HCT116 (cell line): ENCODE results near the gene SP100. TPM values are rescaled to one million over a fixed set of nuclear protein-coding genes. Genes with fewer than 3 reads are reported as not detected.

ENCODE experiments used
- ATAC-seq: fragments of 200-7000 bp; cut with Tn5 transposase; 2 replicates; pipeline ENCODE4 v1.9.1; 2020; ENCODE audit warnings: mild to moderate bottlenecking, moderate library complexity
- BruUV-seq: library from RNA; stranded (reverse); fragments of 400-500 nt; replicated peaks from 2 replicates; lab custom pipeline; 2021; lab: Mats Ljungman, UMichigan
- CTCF ChIA-PET: fragments of 300-600 bp; sonication (Branson Sonifier 250); formaldehyde crosslinking; loops from one replicate; lab custom pipeline; 2021; ENCODE audit warnings: antibody characterized with exemption; lab: Charles Lee
- POLR2A ChIA-PET: fragments of 300-600, 350-600 bp; sonication (Branson Sonifier 250); formaldehyde crosslinking; loops from one replicate; lab custom pipeline; 2021; ENCODE audit warnings: antibody characterized with exemption; lab: Charles Lee
- RAD21 ChIA-PET, 2 experiments: fragments of 300-600 bp; sonication (Branson Sonifier 250); formaldehyde crosslinking; loops; one replicate each; lab custom pipeline; 2023; ENCODE audit warnings: low total read pairs in 2 of 2; ENCODE audit not compliant: uncharacterized antibody in 2 of 2, unreplicated experiment in 2 of 2, low non-redundant PET in 1 of 2; lab: Charles Lee
- DNase-seq: peaks from one replicate; pipeline ENCODE4 v3.0.0-alpha.2; 2010; ENCODE audit warnings: low read depth, low spot score
- H2AFZ ChIP-seq: fragments of 200-600 bp; shearing (Covaris generic), sonication (generic); 2 replicates; pipeline ENCODE4 v1.6.1; 2017; ENCODE audit warnings: low read depth, mixed run types, mixed read lengths, antibody characterized with exemption, low read length; ENCODE audit not compliant: poor library complexity, severe bottlenecking
- H3K27ac ChIP-seq: 2 replicates; pipeline ENCODE4 v1.5.1; 2012; ENCODE audit warnings: low read depth, low read length
- H3K27me3 ChIP-seq: fragments of 200-600 bp; sonication (generic); 2 replicates; pipeline ENCODE4 v1.6.1; 2016; ENCODE audit warnings: mixed run types, low read length, mixed read lengths; ENCODE audit not compliant: insufficient read depth
- H3K36me3 ChIP-seq, 2 experiments: fragments of 200-500 bp in 1 of 2; fragments of 200-600 bp in 1 of 2; sonication (Bioruptor generic) in 1 of 2; sonication (generic) in 1 of 2; 2 replicates each; pipeline versions ENCODE4 v1.5.1 to v1.6.1; 2014 to 2016; ENCODE audit warnings: low read length in 2 of 2, inconsistent platforms in 1 of 2, mixed read lengths in 1 of 2, mixed run types in 1 of 2; ENCODE audit not compliant: insufficient read depth in 2 of 2, control insufficient read depth in 1 of 2
- H3K4me1 ChIP-seq, 2 experiments: fragments of 200-600 bp in 1 of 2; sonication (generic) in 1 of 2; 2 replicates each; pipeline versions ENCODE4 v1.5.1 to v1.6.1; 2012 to 2017; ENCODE audit warnings: low read length in 2 of 2, inconsistent platforms in 1 of 2, mild to moderate bottlenecking in 1 of 2, mixed read lengths in 1 of 2, mixed run types in 1 of 2, moderate library complexity in 1 of 2; ENCODE audit not compliant: insufficient read depth in 2 of 2, control insufficient read depth in 1 of 2
- H3K4me2 ChIP-seq: fragments of 200-600 bp; sonication (generic); 2 replicates; pipeline ENCODE4 v1.6.1; 2017; ENCODE audit warnings: mixed run types, low read length, mixed read lengths
- H3K4me3 ChIP-seq, 2 experiments: fragments of 200-600 bp in 1 of 2; sonication (generic) in 1 of 2; replicated peaks in 1 of 2; 2 replicates each; pipeline ENCODE4 v1.5.1; 2011 to 2016; ENCODE audit warnings: low read length in 2 of 2, control low read depth in 1 of 2, low read depth in 1 of 2, mild to moderate bottlenecking in 1 of 2, mixed read lengths in 1 of 2, mixed run types in 1 of 2
- H3K79me2 ChIP-seq: fragments of 200-600 bp; sonication (generic); 2 replicates; pipeline ENCODE4 v1.6.1; 2017; ENCODE audit warnings: mild to moderate bottlenecking, mixed run types, low read length, moderate library complexity, mixed read lengths; ENCODE audit not compliant: insufficient read depth
- H3K9ac ChIP-seq: fragments of 200-600 bp; sonication (generic); 2 replicates; pipeline ENCODE4 v1.6.1; 2016; ENCODE audit warnings: low read length, mixed read lengths
- H3K9me2 ChIP-seq: fragments of 200-600 bp; sonication (generic), shearing (Covaris generic); 2 replicates; pipeline ENCODE4 v1.6.1; 2017; ENCODE audit warnings: mixed run types, mild to moderate bottlenecking, moderate library complexity; ENCODE audit not compliant: insufficient read depth
- H3K9me3 ChIP-seq, 2 experiments: fragments of 200-500 bp in 1 of 2; fragments of 200-600 bp in 1 of 2; sonication (Bioruptor generic) in 1 of 2; sonication (generic) in 1 of 2; 2 replicates each; pipeline ENCODE4 v1.6.1; 2014 to 2017; ENCODE audit warnings: low read length in 2 of 2, mixed read lengths in 2 of 2, inconsistent platforms in 1 of 2, low read depth in 1 of 2, mild to moderate bottlenecking in 1 of 2, mixed run types in 1 of 2, moderate library complexity in 1 of 2; ENCODE audit not compliant: control insufficient read depth in 1 of 2, insufficient read depth in 1 of 2
- H4K20me1 ChIP-seq: fragments of 200-600 bp; sonication (generic), shearing (Covaris generic); 2 replicates; pipeline ENCODE4 v1.6.1; 2017; ENCODE audit warnings: mixed run types, mild to moderate bottlenecking, moderate library complexity; ENCODE audit not compliant: insufficient read depth
- CBX3 ChIP-seq: IDR thresholded peaks from 2 replicates; pipeline ENCODE4 v1.6.1; 2012; ENCODE audit warnings: low read depth
- JUND ChIP-seq: IDR thresholded peaks from 2 replicates; pipeline ENCODE4 v1.6.1; 2012
- SP1 ChIP-seq: IDR thresholded peaks from 2 replicates; pipeline ENCODE4 v1.6.1; 2012; ENCODE audit warnings: low read depth
- intact Hi-C: fragments of 100-400 bp; cut with micrococcal nuclease; formaldehyde crosslinking; loops from 2 replicates; pipeline ENCODE4 v1.10.0; 2022
- total RNA-seq: library from RNA; stranded (reverse); gene quantifications from one replicate; pipeline ENCODE4 v1.2.1, GENCODE V29; 2021; ENCODE audit not compliant: unreplicated experiment
- TF ChIP-seq, protein P1 (sequence below), 3 experiments: fragments of 200-600 bp in 1 of 3; sonication (generic) in 1 of 3; IDR thresholded peaks in 2 of 3; conservative IDR thresholded peaks in 1 of 3; 2 replicates each; pipeline ENCODE4 v1.5.1; 2012 to 2017; ENCODE audit warnings: low read depth in 2 of 3, low read length in 2 of 3, antibody characterized with exemption in 1 of 3, borderline replicate concordance in 1 of 3, control low read depth in 1 of 3, mild to moderate bottlenecking in 1 of 3, mixed read lengths in 1 of 3, mixed run types in 1 of 3, moderate library complexity in 1 of 3; ENCODE audit not compliant: insufficient read depth in 1 of 3
- TF ChIP-seq, protein P2 (sequence below): IDR thresholded peaks from 2 replicates; pipeline ENCODE4 v1.6.1; 2011; ENCODE audit warnings: mild to moderate bottlenecking, low read length, moderate library complexity; ENCODE audit not compliant: insufficient replicate concordance; ENCODE audit errors: extremely low read depth
- TF ChIP-seq, protein P3 (sequence below): IDR thresholded peaks from 2 replicates; pipeline ENCODE4 v1.6.1; 2012

Gene SP100
- total RNA-seq, 1 experiment from 2014 or later = 48.1 TPM

DNA sequence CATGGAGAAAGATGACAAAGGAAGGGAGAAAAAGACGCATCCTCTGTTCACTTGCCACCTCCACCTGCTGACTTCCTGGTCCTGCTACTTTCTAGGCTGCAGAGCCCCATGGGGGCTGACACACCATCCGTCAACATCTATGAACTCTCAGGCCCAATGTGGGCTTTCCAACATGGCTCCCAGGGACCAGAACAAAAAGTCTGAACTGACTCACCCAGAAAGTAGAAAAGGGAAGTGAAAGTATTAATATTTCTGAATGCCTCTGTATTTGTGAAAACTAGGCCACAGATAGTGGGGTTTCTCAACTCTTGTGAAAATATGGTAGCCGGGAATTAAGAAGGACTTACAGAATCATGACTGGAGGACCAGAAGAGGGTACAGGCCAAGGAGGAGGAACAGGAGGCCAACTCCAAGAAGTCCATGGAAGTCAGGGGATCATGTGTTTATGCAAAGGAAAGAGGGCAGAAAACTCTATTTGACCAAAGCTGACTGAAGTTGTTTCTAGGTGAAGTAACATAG lies 173.6 kb downstream of the SP100 start:
- Histone ChIP-seq H3K9me2 (no peaks in the 10 kb centered on the region; the same call in 1 of the 2 replicates), H3K79me2 (no peaks in the 10 kb centered on the region), H3K4me1 (no peaks in the 10 kb centered on the region), H3K4me2 (no peak overlapping the region), H3K9ac (no peak overlapping the region), H3K27ac (no peak overlapping the region), H3K27me3 (no peaks in the 10 kb centered on the region), H4K20me1 (no peaks in the 10 kb centered on the region), H3K36me3 (no peaks in the 10 kb centered on the region), H3K4me3 (no peak overlapping the region), H3K9me3 (no peaks in the 10 kb centered on the region), H2AFZ (no peak overlapping the region)
- CTCF ChIA-PET = no interaction called here
- RAD21 ChIA-PET = interaction anchor here in 1 of 2 experiments (0.7 kb wide), 1 partner anchor 181 kb away, joined by 3 read pairs; no protein-coding TSS in a partner anchor
- no TSS peak for BruUV-seq
- intact Hi-C loops = no loop called here
- DNase-seq (no peak), ATAC-seq (no peak)
- TF ChIP-seq, protein P1, sequence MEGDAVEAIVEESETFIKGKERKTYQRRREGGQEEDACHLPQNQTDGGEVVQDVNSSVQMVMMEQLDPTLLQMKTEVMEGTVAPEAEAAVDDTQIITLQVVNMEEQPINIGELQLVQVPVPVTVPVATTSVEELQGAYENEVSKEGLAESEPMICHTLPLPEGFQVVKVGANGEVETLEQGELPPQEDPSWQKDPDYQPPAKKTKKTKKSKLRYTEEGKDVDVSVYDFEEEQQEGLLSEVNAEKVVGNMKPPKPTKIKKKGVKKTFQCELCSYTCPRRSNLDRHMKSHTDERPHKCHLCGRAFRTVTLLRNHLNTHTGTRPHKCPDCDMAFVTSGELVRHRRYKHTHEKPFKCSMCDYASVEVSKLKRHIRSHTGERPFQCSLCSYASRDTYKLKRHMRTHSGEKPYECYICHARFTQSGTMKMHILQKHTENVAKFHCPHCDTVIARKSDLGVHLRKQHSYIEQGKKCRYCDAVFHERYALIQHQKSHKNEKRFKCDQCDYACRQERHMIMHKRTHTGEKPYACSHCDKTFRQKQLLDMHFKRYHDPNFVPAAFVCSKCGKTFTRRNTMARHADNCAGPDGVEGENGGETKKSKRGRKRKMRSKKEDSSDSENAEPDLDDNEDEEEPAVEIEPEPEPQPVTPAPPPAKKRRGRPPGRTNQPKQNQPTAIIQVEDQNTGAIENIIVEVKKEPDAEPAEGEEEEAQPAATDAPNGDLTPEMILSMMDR (IDR thresholded peaks at IDR 0.05 in 2 of 3, conservative IDR thresholded peaks at IDR 0.05 in 1 of 3; ENCODE audit: borderline replicate concordance in 1 of 3, insufficient read depth in 1 of 3, low read depth in 2 of 3, low read length in 2 of 3) = no peak
- TF ChIP-seq, protein P2, sequence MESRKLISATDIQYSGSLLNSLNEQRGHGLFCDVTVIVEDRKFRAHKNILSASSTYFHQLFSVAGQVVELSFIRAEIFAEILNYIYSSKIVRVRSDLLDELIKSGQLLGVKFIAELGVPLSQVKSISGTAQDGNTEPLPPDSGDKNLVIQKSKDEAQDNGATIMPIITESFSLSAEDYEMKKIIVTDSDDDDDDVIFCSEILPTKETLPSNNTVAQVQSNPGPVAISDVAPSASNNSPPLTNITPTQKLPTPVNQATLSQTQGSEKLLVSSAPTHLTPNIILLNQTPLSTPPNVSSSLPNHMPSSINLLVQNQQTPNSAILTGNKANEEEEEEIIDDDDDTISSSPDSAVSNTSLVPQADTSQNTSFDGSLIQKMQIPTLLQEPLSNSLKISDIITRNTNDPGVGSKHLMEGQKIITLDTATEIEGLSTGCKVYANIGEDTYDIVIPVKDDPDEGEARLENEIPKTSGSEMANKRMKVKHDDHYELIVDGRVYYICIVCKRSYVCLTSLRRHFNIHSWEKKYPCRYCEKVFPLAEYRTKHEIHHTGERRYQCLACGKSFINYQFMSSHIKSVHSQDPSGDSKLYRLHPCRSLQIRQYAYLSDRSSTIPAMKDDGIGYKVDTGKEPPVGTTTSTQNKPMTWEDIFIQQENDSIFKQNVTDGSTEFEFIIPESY = no peak
- TF ChIP-seq CBX3 = no peak
- TF ChIP-seq, protein P3, sequence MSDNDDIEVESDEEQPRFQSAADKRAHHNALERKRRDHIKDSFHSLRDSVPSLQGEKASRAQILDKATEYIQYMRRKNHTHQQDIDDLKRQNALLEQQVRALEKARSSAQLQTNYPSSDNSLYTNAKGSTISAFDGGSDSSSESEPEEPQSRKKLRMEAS = no peak
- no peak for TF ChIP-seq JUND
- TF ChIP-seq SP1 = no peak
- POLR2A ChIA-PET = no interaction called here
